ENCODE results near the gene SNAI1.
A peak's percentile ranks its signal among the peaks of the same experiment; 100 is the strongest.
"Not testable (repeated sequence)": the region's sequence is repeated elsewhere in the genome, so short reads cannot be mapped to it uniquely, and the experiment has no call there.

SNAI1 gene

GRCh38 chr20:49982346-49983122 is at the start of gene SNAI1:
TSS of gene SNAI1 (plus strand) at chr20:49982980. CDS start at chr20:49983060, 80 bp downstream.
- DNase-seq, result peak; percentile 89

GRCh38 chr20:49935746-49936152 is 47.0 kb upstream of the SNAI1 start:
- no peak for DNase-seq

DNA sequence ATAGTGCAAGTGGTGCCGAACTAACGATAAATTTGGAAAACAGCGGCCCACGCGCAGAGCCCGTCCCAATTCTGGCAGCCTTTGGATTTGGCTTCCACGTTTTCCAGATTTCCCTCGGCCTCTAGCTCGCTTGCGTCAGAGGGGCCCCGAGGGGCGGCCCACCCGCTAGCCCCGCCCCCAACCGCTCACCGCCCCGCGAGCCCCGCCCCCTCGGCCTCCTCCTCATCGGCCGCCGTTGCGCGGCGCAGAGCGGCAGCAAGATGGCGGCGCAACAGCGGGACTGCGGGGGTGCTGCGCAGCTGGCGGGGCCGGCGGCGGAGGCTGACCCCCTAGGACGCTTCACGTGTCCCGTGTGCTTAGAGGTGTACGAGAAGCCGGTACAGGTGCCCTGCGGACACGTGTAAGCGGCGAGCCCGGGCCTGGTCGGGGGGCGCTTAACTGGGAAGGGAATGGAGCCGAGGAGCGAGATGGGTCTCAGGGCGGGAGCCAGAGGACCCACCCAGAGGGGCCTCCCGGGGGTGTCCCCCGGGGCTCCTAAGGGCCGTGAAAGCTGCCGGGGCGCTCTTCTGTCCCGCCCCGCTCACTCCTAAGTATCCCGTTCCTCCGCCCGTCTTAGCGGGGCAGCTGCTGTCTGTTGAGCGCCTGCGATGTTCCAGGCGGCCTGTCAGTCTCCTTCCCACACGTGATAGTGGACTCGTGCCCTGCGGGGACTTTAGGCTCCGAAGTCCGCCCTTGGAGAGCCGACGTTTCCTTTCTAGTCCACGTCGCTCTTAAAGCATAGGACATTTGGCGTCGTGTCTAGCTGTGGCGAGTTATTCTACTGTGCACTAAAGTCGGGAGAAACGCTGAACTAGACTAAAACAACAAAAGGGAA is 46.4 kb upstream of the SNAI1 start, which contains the start of gene RNF114:
RNF114 (plus strand) TSS at position 245 of the 874 bp plus-strand sequence; CDS start at position 261, 16 bp downstream.
- DNase-seq, result peak; percentile 94

DNA sequence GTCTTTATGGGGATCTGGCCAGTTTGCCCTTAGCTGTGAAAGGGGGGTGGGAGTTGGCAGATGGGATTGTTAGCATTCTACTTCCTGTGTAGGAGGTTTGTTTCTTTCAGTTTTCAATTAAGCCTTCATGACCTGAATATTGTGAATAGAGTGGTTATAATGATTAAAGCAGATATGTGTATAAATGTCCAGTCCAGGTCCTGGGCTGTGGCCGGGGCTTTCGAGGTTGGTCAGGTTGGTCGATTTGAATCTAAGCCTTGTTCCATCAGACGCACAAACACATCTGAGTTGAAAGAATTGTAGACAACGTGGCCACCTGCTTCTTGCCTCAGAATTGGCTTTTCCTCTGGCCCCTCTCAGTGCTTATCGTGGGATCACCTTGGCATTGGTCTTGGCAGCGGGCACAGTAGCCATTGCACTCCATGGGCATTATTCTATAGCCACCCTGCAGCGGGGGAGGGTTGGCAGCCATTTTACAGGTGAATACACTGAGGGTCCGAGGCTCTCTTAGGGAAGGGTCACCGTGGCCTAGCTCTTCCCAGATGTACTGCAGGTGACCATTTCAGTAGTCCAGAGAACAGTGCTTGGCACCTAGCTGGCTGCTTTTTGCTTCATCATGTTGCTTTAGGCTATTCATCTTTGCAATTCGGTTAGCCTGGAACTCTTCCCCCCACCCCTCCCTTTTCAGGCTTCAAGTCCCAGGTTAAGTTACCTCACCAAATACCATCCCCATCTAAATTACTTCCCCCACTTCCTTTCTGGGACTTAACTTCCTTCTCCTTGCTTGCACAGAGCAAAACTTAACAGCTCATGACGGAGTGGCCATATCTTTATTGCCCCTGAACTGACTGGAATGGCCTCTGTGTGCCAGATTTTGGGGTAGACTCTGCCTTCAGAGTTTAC is 45.5 kb upstream of the SNAI1 start:
- DNase-seq, result peak; percentile 33

GRCh38 chr20:49938173-49939163 is 44.3 kb upstream of the SNAI1 start:
- DNase-seq, result no peak

- DNase-seq, result no peak
These were observed 41.3 kb upstream of the SNAI1 start for GRCh38 chr20:49941456-49941855.

DNA sequence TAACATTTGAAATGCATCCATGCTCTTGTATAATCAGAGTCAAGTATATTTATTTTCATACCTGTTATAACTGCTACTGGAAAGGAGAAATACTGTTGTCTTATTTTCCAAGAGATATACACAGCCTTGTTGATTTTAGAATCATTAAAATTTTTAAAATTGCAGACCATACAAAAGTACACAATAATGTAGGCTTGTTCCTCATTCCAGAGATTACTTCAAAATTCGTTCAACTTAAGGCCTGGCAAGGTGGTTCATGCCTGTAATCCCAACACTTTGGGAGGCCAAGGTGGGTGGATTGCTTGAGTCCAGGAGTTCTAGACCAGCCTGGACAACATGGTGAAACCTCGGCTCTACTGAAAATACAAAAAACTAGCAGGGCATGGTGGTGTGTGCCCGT is 40.5 kb upstream of the SNAI1 start:
- DNase-seq, result no peak

DNA sequence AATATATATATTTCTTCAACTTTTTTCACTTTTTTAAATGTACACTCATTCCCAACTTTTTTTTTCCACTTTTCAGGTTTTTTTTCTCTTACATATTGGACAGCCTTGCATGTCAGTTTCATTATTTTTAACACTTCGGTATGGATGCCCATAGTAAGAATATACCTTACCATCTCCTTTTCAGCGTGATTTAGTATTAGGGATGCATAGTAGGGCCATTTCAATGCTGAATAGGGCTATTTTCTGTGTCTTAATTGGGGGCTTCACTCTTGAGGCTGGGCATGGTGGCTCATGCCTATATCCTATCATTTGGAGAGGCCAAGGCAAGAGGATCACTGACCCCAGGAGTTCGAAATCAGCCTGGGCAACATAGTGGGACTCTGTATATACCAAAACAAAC is 39.8 kb upstream of the SNAI1 start:
- DNase-seq, result no peak

- no peak for DNase-seq
These were observed 37.5 kb upstream of the SNAI1 start for GRCh38 chr20:49945306-49945700.

GRCh38 chr20:49945701-49946477 is 36.9 kb upstream of the SNAI1 start:
- DNase-seq, result no peak

- no peak for DNase-seq
These were observed 34.6 kb upstream of the SNAI1 start for GRCh38 chr20:49948178-49948577.

DNA sequence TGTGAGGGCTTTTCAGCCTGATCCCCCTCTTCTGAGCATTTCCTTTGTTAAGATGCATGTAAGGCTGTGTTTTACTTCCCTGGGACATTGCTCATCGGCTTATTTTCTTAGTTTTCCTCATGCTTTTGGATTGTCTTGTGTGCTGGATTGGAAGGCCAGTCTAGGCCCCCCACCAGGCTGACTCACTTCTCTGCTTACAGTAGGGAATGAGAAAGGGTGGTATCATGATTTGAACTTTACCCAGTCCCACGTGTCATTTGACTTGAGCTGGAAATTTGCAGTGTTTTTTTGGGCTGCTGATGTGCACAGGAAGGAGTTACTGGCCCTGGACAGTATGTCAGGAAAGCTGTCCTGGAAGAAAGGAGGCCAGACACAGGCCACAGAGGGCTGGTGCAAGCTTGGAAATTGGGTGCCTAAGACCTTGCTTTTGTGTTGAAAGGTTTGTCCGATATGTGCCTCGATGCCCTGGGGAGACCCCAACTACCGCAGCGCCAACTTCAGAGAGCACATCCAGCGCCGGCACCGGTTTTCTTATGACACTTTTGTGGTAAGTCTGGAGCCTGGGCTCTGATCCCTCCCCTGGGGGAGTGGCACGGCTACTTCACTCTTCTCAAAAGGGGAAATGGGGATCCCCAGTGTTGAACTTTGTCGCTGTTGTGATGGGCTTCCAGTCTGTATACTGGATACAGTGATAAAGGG is 33.8 kb upstream of the SNAI1 start:
- no peak for DNase-seq

DNA sequence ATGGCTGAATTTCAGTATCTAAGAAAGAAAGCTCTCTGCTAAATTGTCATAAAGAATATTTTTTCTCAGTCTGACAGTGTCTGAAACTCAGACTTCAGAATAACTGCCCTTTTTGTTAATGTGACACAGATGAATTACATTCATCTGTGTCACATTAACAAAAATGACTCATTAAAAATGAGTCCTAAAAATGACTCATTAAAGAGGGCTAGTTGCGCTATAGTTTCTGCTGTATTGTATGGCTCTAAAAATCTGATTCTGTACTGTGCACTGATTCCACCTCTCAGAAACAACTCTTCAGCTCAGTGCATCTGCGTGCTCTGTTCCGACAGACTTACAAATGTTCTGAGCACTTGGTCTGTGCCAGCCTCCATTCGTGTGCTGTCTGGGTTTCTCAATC is 31.6 kb upstream of the SNAI1 start:
- no peak for DNase-seq

DNA sequence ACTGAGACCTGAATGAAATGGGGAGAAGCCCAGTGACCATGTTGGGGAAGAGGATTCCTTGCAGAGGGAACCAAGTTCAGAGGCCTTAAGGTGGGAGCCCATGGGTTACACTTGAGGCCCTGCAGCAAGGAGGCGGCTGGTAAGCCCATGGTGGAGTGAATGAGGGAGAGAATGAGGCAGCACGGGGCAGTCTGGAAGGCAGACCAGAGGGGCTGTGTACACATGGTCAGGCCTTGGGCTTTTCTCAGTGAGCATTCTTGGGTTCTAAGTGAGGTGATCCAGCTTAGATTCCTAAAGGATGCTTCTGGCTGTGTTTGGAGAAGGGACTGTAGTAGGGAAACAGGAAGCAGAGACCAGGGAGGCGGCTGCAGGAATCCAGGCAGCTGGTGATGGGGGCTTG is 27.6 kb upstream of the SNAI1 start:
- DNase-seq, result no peak

GRCh38 chr20:49955830-49956396 is 26.9 kb upstream of the SNAI1 start:
- DNase-seq, result not testable (repeated sequence)

DNA sequence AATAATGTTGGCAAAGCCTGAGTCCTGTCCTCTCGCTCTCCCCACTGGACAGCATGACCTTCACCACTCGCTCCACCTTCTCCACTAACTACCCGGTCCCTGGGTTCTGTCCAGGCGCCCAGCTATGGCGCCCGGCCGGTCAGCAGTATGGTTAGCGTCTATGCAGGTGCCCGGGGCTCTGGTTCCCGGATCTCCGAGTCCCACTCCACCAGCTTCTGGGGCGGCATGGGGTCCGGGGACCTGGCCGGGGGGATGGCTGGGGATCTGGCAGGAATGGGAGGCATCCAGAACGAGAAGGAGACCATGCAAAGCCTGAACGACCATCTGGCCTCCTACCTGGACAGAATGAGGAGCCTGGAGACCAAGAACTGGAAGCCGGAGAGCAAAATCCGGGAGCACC is 26.1 kb upstream of the SNAI1 start:
- no peak for DNase-seq

GRCh38 chr20:49957089-49957938 is 25.5 kb upstream of the SNAI1 start:
- DNase-seq, result peak; percentile 50

DNA sequence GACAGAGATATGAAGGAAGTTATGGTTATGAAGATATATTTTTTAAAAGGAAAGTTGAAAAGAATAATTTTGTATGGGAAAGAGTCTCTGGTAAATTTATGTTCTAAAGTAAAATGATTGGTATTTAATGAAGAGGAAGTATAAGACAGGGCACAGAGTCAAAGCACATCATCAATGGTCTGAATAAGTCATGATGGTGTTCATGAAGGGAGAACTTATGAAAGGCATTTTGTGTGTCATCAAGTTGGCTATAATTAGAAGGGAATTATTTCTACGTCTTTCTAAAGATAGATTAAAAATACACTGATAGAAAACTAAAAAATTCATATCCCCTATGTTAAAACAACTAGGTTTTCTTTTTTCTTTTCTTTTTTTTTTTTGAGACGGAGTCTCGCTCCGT is 21.4 kb upstream of the SNAI1 start:
- DNase-seq, result no peak
